ENCODE results near the gene ETS1.

GRCh38 chr11:128467041-128467440, 120.3 kb downstream of the ETS1 start:
- no peak for TF ChIP-seq FOXK2 (IDR thresholded peaks at IDR 0.05)
- no peak for TF ChIP-seq TARDBP (IDR thresholded peaks at IDR 0.05)
- TF ChIP-seq FOXA1 (IDR thresholded peaks at IDR 0.05) = no peak
- TF ChIP-seq CTBP1 (IDR thresholded peaks at IDR 0.05; ENCODE audit: borderline replicate concordance) = no peak
- no peak for TF ChIP-seq SP1 (IDR thresholded peaks at IDR 0.05)
- no peak for TF ChIP-seq BHLHE40 (IDR thresholded peaks at IDR 0.05; ENCODE audit: borderline replicate concordance)

Data from HEK293T (cell line).